ENCODE measurements around the gene ATP1B1.
"Not testable (repeated sequence)": the region's sequence is repeated elsewhere in the genome, so short reads cannot be mapped to it uniquely, and the experiment has no call there.

The ATP1B1 gene

DNA sequence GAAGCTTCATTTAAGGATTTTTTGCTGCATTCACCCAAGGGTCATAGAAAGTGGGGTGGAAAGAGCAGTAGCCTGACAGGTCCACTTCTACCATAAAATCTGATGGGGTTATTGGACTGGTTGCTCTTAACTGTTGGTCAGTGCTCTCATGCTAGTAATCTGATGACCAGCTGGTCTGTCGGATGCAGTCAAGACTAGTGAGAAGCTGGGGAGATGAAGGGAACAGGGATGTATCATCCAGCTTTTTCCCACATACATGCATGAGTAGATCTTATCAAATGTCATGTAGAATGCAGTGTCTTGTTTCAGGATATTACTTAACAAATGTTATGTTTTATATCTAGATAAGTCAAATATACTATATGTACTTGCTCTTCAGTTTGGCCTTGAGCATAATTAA, 11.1 kb downstream of the ATP1B1 start:
- Histone ChIP-seq H3K27ac (ENCODE audit: low read depth, low read length) (no peak overlapping the region), H3K4me1 (ENCODE audit: control insufficient read depth, insufficient read depth, low read length) (peaks cover 28% of the 10 kb centered on the region), H3K9me3 (ENCODE audit: control insufficient read depth, insufficient read depth, low read depth, low read length) (no peaks in the 10 kb centered on the region), H3K36me3 (ENCODE audit: control insufficient read depth, insufficient read depth, low read length) (peaks cover 51% of the 10 kb centered on the region), H3K4me3 (ENCODE audit: low read depth, low read length) (no peak overlapping the region), H3K27me3 (ENCODE audit: control insufficient read depth, insufficient read depth, low read length) (no peaks in the 10 kb centered on the region), H3K9ac (ENCODE audit: low read length) (no peak overlapping the region)

DNA sequence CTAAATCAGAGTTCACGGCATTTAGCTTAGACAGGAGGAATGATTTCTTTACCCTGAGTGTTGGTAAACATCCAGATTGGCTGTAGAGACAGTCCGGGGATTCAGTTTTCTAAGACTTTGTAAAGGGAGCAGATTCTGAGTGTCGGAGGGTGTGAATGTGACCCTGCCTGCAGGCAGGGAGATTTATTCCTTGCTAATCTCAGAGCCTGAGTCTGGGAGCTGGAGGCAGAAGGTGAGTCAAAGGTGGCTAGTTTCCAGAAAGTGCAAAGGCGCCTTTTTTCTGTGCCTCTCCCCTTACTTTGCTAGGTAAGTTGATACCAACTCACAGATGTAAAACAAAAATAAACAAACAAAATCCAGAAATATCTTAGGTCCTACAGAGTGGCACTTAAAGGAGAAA, 11.7 kb downstream of the ATP1B1 start:
- no peaks in the 10 kb centered on the region for H3K27me3 ChIP-seq (ENCODE audit: control insufficient read depth, insufficient read depth, low read length)
- no peak overlapping the region for H3K4me3 ChIP-seq (ENCODE audit: low read depth, low read length)
- H3K36me3 ChIP-seq (ENCODE audit: control insufficient read depth, insufficient read depth, low read length), result peaks cover 49% of the 10 kb centered on the region
- H3K9ac ChIP-seq (ENCODE audit: low read length), result no peak overlapping the region
- H3K4me1 ChIP-seq (ENCODE audit: control insufficient read depth, insufficient read depth, low read length), result peaks cover 23% of the 10 kb centered on the region
- no peaks in the 10 kb centered on the region for H3K9me3 ChIP-seq (ENCODE audit: control insufficient read depth, insufficient read depth, low read depth, low read length)
- H3K27ac ChIP-seq (ENCODE audit: low read depth, low read length), result no peak overlapping the region

DNA sequence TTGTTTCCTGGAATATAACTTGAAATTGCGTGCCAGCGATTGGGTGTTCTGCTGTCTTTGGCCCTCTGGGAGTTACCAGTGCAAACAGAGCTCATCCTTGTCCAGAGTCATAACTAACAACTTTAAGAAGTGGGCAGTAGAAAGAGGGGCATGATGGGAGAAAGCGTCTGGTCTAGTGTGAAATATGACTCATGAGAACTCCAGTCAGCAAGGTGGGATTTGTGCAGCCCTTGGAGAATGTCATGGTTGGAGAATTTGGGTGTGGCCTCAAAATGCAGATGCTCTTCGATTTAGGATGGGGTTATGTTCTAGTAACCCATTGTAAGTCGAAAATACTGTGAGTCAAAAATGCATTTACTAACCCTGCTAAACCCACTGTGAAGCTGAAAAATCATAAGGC, 12.9 kb downstream of the ATP1B1 start:
- Histone ChIP-seq H3K9me3 (ENCODE audit: control insufficient read depth, insufficient read depth, low read depth, low read length) (no peaks in the 10 kb centered on the region), H3K9ac (ENCODE audit: low read length) (no peak overlapping the region), H3K27ac (ENCODE audit: low read depth, low read length) (no peak overlapping the region), H3K36me3 (ENCODE audit: control insufficient read depth, insufficient read depth, low read length) (peaks cover 42% of the 10 kb centered on the region), H3K27me3 (ENCODE audit: control insufficient read depth, insufficient read depth, low read length) (no peaks in the 10 kb centered on the region), H3K4me1 (ENCODE audit: control insufficient read depth, insufficient read depth, low read length) (peaks cover 12% of the 10 kb centered on the region; the same call in 1 of the 2 replicates), H3K4me3 (ENCODE audit: low read depth, low read length) (no peak overlapping the region)

DNA sequence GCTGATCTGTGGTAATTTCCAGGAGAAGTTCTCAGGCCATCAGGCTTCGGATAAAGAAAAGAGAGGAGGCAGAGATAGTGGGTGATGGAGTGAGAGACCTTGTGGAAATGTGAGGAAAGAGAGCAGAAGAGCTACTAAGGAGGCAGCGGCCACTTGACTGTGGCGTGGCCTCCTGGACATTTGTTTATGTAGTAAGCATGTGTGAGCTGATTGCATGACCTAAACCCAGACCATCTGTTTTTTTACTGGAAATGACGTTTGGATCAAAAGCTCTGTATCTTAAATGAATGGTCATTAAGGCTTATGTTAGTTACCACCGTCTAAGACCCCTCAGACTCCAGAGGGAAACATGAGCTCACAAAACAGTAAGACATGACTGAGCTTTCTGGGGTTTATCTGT, 13.6 kb downstream of the ATP1B1 start:
- peaks cover 45% of the 10 kb centered on the region for H3K36me3 ChIP-seq (ENCODE audit: control insufficient read depth, insufficient read depth, low read length)
- no peak overlapping the region for H3K9ac ChIP-seq (ENCODE audit: low read length)
- peaks cover 12% of the 10 kb centered on the region; the same call in 1 of the 2 replicates for H3K4me1 ChIP-seq (ENCODE audit: control insufficient read depth, insufficient read depth, low read length)
- no peak overlapping the region for H3K27ac ChIP-seq (ENCODE audit: low read depth, low read length)
- no peak overlapping the region for H3K4me3 ChIP-seq (ENCODE audit: low read depth, low read length)
- H3K27me3 ChIP-seq (ENCODE audit: control insufficient read depth, insufficient read depth, low read length), result no peaks in the 10 kb centered on the region
- H3K9me3 ChIP-seq (ENCODE audit: control insufficient read depth, insufficient read depth, low read depth, low read length), result no peaks in the 10 kb centered on the region

DNA sequence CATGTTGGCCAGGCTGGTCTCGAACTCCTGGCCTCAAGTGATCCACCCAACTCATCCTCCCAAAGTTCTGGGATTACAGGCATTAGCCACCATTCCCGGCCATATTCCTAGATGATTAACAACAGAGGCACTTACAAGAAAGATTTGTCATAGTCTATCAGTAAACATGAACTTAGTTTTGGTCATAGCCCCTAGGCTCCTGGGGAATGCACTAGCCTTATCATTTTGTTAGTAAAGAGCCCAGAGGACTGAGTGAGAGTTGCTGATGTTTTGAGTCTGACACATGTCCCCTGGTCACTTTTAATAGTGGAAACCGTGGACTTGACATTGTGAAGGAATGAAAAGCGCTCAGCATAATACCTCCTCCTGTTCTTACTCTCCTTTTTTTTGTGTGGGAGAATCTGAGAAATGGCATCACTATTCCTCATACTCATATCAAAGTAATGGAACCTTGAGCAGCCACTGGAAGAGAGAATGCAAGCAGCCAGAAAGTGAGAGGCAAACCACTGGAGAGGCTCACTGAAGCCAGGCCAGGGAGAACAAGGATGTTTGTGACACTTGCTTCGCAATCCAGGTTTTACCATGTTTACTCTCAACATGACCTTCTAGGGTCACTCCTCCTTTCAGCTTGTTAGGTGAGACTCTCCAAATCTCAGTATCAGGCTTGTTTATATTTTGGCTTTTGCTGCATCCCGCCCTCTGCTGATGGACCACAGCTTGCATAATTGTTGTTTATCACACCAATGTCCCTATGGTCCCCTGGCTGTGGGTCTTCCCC, 14.8 kb downstream of the ATP1B1 start:
- no peak overlapping the region for H3K27ac ChIP-seq (ENCODE audit: low read depth, low read length)
- H3K4me3 ChIP-seq (ENCODE audit: low read depth, low read length), result no peak overlapping the region
- H3K4me1 ChIP-seq (ENCODE audit: control insufficient read depth, insufficient read depth, low read length), result peaks cover 4% of the 10 kb centered on the region; the same call in 1 of the 2 replicates

DNA sequence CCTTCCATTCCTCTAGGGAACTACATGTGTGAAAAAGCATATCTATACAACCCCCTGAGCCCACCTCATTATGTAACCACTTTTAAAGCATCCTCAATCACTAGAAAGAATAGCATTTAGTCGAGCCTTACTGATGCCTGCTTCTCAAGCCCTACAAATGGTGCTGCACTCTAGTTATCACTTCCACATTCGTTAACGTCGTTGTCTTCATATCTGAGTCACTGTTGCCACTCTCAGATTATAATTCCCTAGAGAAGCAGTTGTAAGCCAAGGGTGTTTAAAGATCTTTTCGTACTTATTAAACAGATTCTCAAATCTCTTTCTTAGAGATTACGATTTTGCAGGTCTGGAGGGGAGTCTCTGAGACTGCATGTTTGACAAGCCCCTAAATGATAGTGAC, 16.5 kb downstream of the ATP1B1 start:
- Histone ChIP-seq H3K4me1 (ENCODE audit: control insufficient read depth, insufficient read depth, low read length) (peaks cover 4% of the 10 kb centered on the region; the same call in 1 of the 2 replicates), H3K36me3 (ENCODE audit: control insufficient read depth, insufficient read depth, low read length) (peaks cover 50% of the 10 kb centered on the region), H3K27ac (ENCODE audit: low read depth, low read length) (no peak overlapping the region), H3K27me3 (ENCODE audit: control insufficient read depth, insufficient read depth, low read length) (no peaks in the 10 kb centered on the region), H3K4me3 (ENCODE audit: low read depth, low read length) (no peak overlapping the region), H3K9me3 (ENCODE audit: control insufficient read depth, insufficient read depth, low read depth, low read length) (no peaks in the 10 kb centered on the region), H3K9ac (ENCODE audit: low read length) (no peak overlapping the region)

More for the DNA sequence above, 14.8 kb downstream of the ATP1B1 start:
- Histone ChIP-seq H3K27me3 (ENCODE audit: control insufficient read depth, insufficient read depth, low read length) (no peaks in the 10 kb centered on the region), H3K9me3 (ENCODE audit: control insufficient read depth, insufficient read depth, low read depth, low read length) (no peaks in the 10 kb centered on the region), H3K9ac (ENCODE audit: low read length) (no peak overlapping the region), H3K36me3 (ENCODE audit: control insufficient read depth, insufficient read depth, low read length) (peaks cover 50% of the 10 kb centered on the region)

DNA sequence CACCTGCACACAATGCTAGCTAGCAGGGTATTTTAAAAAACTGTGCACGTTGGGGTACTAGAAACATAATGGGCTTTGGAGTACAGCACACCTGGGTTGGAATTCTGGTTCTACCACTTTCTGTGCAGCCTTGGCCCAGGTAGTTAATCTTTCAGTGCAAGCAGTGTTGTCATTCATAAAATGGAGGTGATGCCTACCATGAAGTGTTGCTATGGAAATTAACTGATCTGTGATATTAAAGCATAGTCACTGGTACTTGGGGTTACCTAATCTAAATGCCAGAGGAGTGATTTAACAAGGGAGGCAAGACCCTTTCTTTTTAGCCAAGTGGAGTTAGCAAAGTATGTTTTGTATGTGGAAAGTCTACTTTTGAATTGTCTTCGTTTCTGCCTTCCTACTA, 18.0 kb downstream of the ATP1B1 start:
- Histone ChIP-seq H3K4me3 (ENCODE audit: low read depth, low read length) (no peak overlapping the region), H3K36me3 (ENCODE audit: control insufficient read depth, insufficient read depth, low read length) (peaks cover 57% of the 10 kb centered on the region), H3K27ac (ENCODE audit: low read depth, low read length) (no peak overlapping the region), H3K27me3 (ENCODE audit: control insufficient read depth, insufficient read depth, low read length) (no peaks in the 10 kb centered on the region), H3K4me1 (ENCODE audit: control insufficient read depth, insufficient read depth, low read length) (peaks cover 4% of the 10 kb centered on the region; the same call in 1 of the 2 replicates), H3K9me3 (ENCODE audit: control insufficient read depth, insufficient read depth, low read depth, low read length) (no peaks in the 10 kb centered on the region), H3K9ac (ENCODE audit: low read length) (no peak overlapping the region)

DNA sequence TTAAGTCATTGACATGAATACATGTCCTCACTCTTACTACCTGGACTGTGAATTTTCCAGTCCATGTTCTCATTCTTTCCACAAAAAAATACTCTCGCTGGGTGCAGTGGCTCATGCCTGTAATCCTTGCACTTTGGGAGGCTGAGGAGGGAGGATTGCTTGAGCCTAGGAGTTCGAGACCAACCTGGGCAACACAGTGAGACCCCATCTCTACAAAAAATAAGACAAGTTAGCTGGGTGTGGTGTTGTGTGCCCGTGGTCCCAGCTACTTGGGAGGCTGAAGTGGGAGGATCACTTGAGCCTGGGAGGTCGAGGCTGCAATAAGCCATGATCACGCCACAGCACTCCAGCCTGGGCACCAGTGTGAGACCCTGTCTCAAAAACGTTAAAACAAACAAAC, 19.1 kb downstream of the ATP1B1 start:
- H3K36me3 ChIP-seq (ENCODE audit: control insufficient read depth, insufficient read depth, low read length), result peaks cover 63% of the 10 kb centered on the region
- not testable (repeated sequence) for H3K4me1 ChIP-seq (ENCODE audit: control insufficient read depth, insufficient read depth, low read length); H3K4me3 ChIP-seq (ENCODE audit: low read depth, low read length); H3K27me3 ChIP-seq (ENCODE audit: control insufficient read depth, insufficient read depth, low read length); H3K9me3 ChIP-seq (ENCODE audit: control insufficient read depth, insufficient read depth, low read depth, low read length); H3K27ac ChIP-seq (ENCODE audit: low read depth, low read length); H3K9ac ChIP-seq (ENCODE audit: low read length)

DNA sequence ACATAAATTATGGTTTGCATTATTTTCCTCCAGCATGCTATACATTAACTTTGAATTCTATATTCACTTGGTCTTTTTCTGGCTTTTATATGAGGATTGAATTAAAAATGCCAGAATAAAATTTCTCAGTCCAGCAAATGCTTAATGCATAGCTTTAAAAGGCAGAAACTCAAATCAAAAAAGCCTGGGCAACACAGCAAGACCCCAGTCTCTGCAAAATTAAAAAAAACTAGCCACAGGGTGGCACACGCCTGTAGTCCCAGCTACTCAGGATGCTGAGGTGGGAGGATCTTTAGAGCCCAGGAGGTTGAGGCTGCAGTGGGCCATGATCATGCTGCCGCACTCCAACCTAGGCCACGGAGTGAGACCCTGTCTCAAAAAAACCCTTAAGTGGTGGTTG, 19.8 kb downstream of the ATP1B1 start:
- Histone ChIP-seq H3K27me3 (ENCODE audit: control insufficient read depth, insufficient read depth, low read length) (no peaks in the 10 kb centered on the region), H3K36me3 (ENCODE audit: control insufficient read depth, insufficient read depth, low read length) (peaks cover 67% of the 10 kb centered on the region), H3K27ac (ENCODE audit: low read depth, low read length) (no peak overlapping the region), H3K4me3 (ENCODE audit: low read depth, low read length) (no peak overlapping the region), H3K9ac (ENCODE audit: low read length) (no peak overlapping the region), H3K4me1 (ENCODE audit: control insufficient read depth, insufficient read depth, low read length) (0 out of 2 replicates have a peak, but pooled peaks cover 4% of the 10 kb centered on the region), H3K9me3 (ENCODE audit: control insufficient read depth, insufficient read depth, low read depth, low read length) (no peaks in the 10 kb centered on the region)

DNA sequence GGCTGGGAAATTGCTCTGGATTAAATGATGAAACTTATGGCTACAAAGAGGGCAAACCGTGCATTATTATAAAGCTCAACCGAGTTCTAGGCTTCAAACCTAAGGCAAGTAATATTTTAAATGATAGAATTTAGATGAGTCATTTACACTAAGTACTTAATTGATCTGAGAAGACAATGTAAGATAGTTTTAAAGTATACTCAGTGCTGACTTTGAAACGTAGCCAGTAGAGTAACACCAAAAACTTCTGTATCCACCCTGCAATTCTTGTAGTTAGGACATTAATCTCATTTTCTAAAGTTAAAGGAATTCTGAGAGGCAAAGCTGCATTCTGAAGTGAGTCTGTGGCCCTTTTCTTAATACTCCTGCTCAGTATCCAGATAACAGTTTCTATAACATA, 20.8 kb downstream of the ATP1B1 start:
- H3K4me3 ChIP-seq (ENCODE audit: low read depth, low read length), result no peak overlapping the region
- H3K27ac ChIP-seq (ENCODE audit: low read depth, low read length), result no peak overlapping the region
- no peaks in the 10 kb centered on the region for H3K27me3 ChIP-seq (ENCODE audit: control insufficient read depth, insufficient read depth, low read length)
- no peaks in the 10 kb centered on the region for H3K4me1 ChIP-seq (ENCODE audit: control insufficient read depth, insufficient read depth, low read length)
- H3K9me3 ChIP-seq (ENCODE audit: control insufficient read depth, insufficient read depth, low read depth, low read length), result no peaks in the 10 kb centered on the region
- H3K36me3 ChIP-seq (ENCODE audit: control insufficient read depth, insufficient read depth, low read length), result peaks cover 62% of the 10 kb centered on the region
- H3K9ac ChIP-seq (ENCODE audit: low read length), result no peak overlapping the region

DNA sequence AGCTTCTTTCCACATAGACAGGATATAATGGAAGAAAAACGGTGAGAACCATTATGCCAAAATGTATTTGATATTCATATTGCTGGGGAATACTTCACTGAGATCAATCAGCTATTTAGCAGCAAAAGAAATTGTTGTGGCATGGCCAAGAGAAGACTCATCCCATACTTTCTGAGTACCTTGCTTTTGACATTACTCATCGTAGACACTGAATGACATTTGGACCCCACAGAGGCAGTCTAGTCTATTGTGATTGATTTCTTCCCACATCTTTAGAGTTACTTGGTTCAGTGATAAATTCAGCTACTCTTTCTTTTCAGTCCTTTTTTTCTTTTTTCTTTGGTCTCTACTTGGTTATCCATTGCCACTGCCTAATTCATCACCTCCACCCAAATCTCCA, 22.1 kb downstream of the ATP1B1 start:
- no peak overlapping the region for H3K9ac ChIP-seq (ENCODE audit: low read length)
- H3K27me3 ChIP-seq (ENCODE audit: control insufficient read depth, insufficient read depth, low read length), result no peaks in the 10 kb centered on the region
- peaks cover 68% of the 10 kb centered on the region for H3K36me3 ChIP-seq (ENCODE audit: control insufficient read depth, insufficient read depth, low read length)
- H3K4me3 ChIP-seq (ENCODE audit: low read depth, low read length), result no peak overlapping the region
- H3K27ac ChIP-seq (ENCODE audit: low read depth, low read length), result no peak overlapping the region
- H3K9me3 ChIP-seq (ENCODE audit: control insufficient read depth, insufficient read depth, low read depth, low read length), result no peaks in the 10 kb centered on the region
- H3K4me1 ChIP-seq (ENCODE audit: control insufficient read depth, insufficient read depth, low read length), result 0 out of 2 replicates have a peak, but pooled peaks cover 2% of the 10 kb centered on the region

All from HUES6 (cell line).